ENCODE data around the gene DDAH1. TPM values are rescaled to one million over a fixed set of nuclear protein-coding genes. Genes with fewer than 3 reads are reported as not detected.
"Not testable (repeated sequence)": the region's sequence is repeated elsewhere in the genome, so short reads cannot be mapped to it uniquely, and the experiment has no call there.

The DDAH1 gene
- total RNA-seq (0.15 TPM), polyA plus RNA-seq (not detected)

DNA sequence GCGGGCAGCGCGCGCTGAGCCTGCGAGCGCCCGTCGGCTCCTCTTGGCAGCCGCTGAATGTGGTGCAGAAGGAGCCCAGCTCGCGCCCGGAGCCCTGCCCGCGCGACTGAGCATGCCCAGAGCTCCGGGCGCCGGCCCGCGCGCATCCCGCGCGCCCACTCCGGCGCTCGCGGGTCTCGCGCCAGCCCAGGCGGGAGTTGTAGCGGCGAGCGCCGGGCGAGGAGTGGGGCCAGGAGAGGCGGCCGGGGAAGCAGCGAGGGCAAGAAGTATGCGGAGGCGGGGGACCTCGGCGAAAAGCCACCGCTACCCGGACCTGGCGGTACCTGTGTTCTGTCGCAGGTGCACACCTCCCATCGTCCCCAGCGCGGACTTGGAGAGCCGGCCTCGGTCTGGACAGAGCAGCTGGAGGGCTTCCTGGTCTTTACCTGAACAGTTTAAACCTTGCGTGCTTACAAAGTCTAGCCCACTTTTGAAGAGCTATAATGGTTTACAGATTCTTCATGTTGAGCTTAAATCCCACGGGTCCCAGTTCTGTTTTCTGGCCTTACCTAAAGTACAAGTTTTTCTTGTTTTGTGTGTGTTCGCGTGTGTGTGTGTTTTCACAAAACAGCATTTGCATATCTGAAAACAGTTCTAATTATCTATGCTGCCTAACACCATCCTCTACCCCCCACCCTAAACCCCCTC lies at the start of gene DDAH1:
TSS of gene DDAH1 (minus strand) at position 61 of the 687 bp plus-strand sequence. CDS start 114 bp downstream, outside the sequence.
- H3K9me3 ChIP-seq (ENCODE audit: control insufficient read depth in 2 of 2, low read length in 2 of 2): no peaks in the 10 kb centered on the region
- peaks cover 0 to 10% (median 2%) of the 10 kb centered on the region in 4 donors for H3K4me1 Mint-ChIP-seq
- H3K27me3 ChIP-seq (ENCODE audit: control insufficient read depth, insufficient read depth, low read length): peaks cover 26% of the 10 kb centered on the region
- ATAC-seq (ENCODE audit: low read depth in 2 of 2) (peak in 1 of 2 donors; percentile 16), DNase-seq (no peak)
- no peaks in the 10 kb centered on the region for H3K36me3 ChIP-seq (ENCODE audit: control insufficient read depth, insufficient read depth, low read length)
- no peak within 1 kb of the TSS for H3K27ac Mint-ChIP-seq
- no peak within 1 kb of the TSS for H3K27ac ChIP-seq (ENCODE audit: insufficient read depth, low read length, poor library complexity, severe bottlenecking)
- H3K9me3 Mint-ChIP-seq: peaks cover 0 to 6% (median 0%) of the 10 kb centered on the region in 7 donors
- no peak within 1 kb of the TSS for H3K4me3 ChIP-seq (ENCODE audit: low read depth, low read length)
- H3K27me3 Mint-ChIP-seq: peaks cover 50% of the 10 kb centered on the region
- H3K4me1 ChIP-seq (ENCODE audit: control insufficient read depth, insufficient read depth, low read length, poor library complexity, severe bottlenecking): peaks cover 3% of the 10 kb centered on the region
- no peaks in the 10 kb centered on the region for H3K36me3 Mint-ChIP-seq
- H3K4me3 Mint-ChIP-seq: peak within 1 kb of the TSS; percentile 35 to 59 (median 44)

DNA sequence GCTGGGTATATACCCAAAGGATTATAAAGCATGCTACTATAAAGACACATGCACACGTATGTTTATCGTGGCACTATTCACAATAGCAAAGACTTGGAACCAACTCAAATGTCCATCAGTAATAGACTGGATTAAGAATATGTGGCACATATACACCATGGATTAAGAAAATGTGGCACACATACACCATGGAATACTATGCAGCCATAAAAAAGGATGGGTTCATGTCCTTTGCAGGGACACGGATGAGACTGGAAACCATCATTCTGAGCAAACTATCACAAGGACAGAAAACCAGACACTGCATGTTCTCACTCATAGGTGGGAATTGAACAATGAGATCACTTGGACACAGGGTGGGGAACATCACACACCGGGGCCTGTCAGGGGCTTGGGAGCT lies 49.0 kb upstream of the DDAH1 start:
- H3K4me3 Mint-ChIP-seq; H3K36me3 Mint-ChIP-seq; H3K27ac ChIP-seq (ENCODE audit: insufficient read depth, low read length, poor library complexity, severe bottlenecking); H3K9me3 ChIP-seq (ENCODE audit: control insufficient read depth in 2 of 2, low read length in 2 of 2); DNase-seq; H3K36me3 ChIP-seq (ENCODE audit: control insufficient read depth, insufficient read depth, low read length); H3K4me1 ChIP-seq (ENCODE audit: control insufficient read depth, insufficient read depth, low read length, poor library complexity, severe bottlenecking); H3K27me3 Mint-ChIP-seq; H3K27me3 ChIP-seq (ENCODE audit: control insufficient read depth, insufficient read depth, low read length); H3K27ac Mint-ChIP-seq; H3K4me3 ChIP-seq (ENCODE audit: low read depth, low read length); ATAC-seq (ENCODE audit: low read depth in 2 of 2); H3K4me1 Mint-ChIP-seq: not testable (repeated sequence)
- peaks cover 0 to 10% (median 2%) of the 10 kb centered on the region in 7 donors for H3K9me3 Mint-ChIP-seq

DNA sequence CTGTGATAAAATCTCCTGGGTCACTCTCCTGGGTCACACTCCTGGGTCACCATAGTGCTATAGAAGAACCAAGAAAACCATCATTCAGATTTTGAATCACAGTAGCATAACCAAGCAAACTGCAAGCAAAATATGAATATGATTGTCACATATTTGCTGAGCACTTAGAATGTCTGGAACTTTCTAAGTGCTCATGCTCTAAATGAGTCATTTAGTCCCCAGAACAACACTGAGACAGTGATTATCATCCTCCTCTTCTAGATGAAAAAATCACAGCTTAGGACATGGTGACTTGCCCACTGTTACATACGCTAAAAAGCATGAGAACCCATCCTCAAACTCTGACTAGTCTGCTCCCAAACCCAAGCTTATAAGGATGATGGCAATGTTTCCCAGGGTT lies 39.5 kb upstream of the DDAH1 start:
- no peak for ATAC-seq (ENCODE audit: low read depth in 2 of 2)
- H3K4me3 Mint-ChIP-seq: no peak overlapping the region
- H3K36me3 ChIP-seq (ENCODE audit: control insufficient read depth, insufficient read depth, low read length): no peaks in the 10 kb centered on the region
- H3K27me3 ChIP-seq (ENCODE audit: control insufficient read depth, insufficient read depth, low read length): no peaks in the 10 kb centered on the region
- peaks cover 5% of the 10 kb centered on the region for H3K27me3 Mint-ChIP-seq
- peaks cover 0 to 9% (median 3%) of the 10 kb centered on the region in 7 donors for H3K9me3 Mint-ChIP-seq
- H3K27ac Mint-ChIP-seq: no peak overlapping the region
- no peaks in the 10 kb centered on the region for H3K36me3 Mint-ChIP-seq
- no peaks in the 10 kb centered on the region for H3K9me3 ChIP-seq (ENCODE audit: control insufficient read depth in 2 of 2, low read length in 2 of 2)
- no peak overlapping the region for H3K27ac ChIP-seq (ENCODE audit: insufficient read depth, low read length, poor library complexity, severe bottlenecking)
- H3K4me1 Mint-ChIP-seq: no peaks in the 10 kb centered on the region
- no peaks in the 10 kb centered on the region for H3K4me1 ChIP-seq (ENCODE audit: control insufficient read depth, insufficient read depth, low read length, poor library complexity, severe bottlenecking)
- H3K4me3 ChIP-seq (ENCODE audit: low read depth, low read length): no peak overlapping the region
- no peak for DNase-seq

DNA sequence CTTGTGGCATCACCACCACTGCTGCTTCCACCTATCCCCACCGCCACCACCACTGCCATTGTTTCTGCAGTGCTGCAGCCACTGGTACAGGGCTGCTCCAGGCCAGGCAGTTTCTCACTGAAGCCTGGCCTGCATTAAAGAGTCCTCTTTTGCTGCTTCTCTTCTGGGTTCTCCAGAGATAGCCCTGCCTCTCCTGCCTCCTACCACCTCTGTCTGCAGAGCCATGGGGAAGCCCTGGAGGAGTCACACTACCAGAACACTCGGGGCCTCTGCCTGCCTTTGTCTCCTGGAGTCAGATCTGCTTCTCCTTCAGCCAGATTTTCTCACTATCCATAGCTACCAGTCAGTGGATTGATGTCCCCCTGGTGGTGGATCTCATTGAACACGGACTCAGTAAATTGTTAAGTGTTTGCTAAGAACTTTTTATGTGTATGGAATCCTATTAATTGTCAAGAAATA lies 37.7 kb upstream of the DDAH1 start:
- H3K27me3 ChIP-seq (ENCODE audit: control insufficient read depth, insufficient read depth, low read length): no peaks in the 10 kb centered on the region
- no peaks in the 10 kb centered on the region for H3K36me3 ChIP-seq (ENCODE audit: control insufficient read depth, insufficient read depth, low read length)
- no peak overlapping the region for H3K27ac Mint-ChIP-seq
- H3K9me3 Mint-ChIP-seq: peaks cover 0 to 9% (median 3%) of the 10 kb centered on the region in 7 donors
- peaks cover 5% of the 10 kb centered on the region for H3K27me3 Mint-ChIP-seq
- no peak overlapping the region for H3K4me3 Mint-ChIP-seq
- no peaks in the 10 kb centered on the region for H3K4me1 Mint-ChIP-seq
- H3K4me3 ChIP-seq (ENCODE audit: low read depth, low read length): no peak overlapping the region
- no peaks in the 10 kb centered on the region for H3K36me3 Mint-ChIP-seq
- H3K4me1 ChIP-seq (ENCODE audit: control insufficient read depth, insufficient read depth, low read length, poor library complexity, severe bottlenecking): no peaks in the 10 kb centered on the region
- H3K27ac ChIP-seq (ENCODE audit: insufficient read depth, low read length, poor library complexity, severe bottlenecking): no peak overlapping the region
- DNase-seq (peak in 1 of 3 donors; percentile 11), ATAC-seq (ENCODE audit: low read depth in 2 of 2) (no peak)
- H3K9me3 ChIP-seq (ENCODE audit: control insufficient read depth in 2 of 2, low read length in 2 of 2): no peaks in the 10 kb centered on the region

DNA sequence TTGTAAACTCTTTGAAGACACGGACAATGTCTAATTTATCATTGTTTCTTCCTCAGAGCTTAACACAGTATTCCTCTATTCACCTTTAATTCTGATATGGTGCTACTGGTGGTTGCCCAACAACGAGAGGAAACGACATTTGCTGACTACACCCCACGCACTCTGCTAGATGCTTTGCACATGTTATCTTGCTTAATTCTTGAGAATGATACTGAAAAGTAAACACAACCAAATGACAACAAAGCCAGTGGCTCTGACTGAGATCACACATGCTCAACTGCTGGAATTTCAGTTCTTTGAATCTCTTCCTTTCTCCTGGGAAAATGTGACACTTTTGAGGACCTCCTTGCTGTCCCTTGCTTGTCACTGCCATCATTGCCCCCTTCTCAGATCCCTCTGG lies 37.2 kb upstream of the DDAH1 start:
- Mint-ChIP-seq H3K27ac (no peak overlapping the region), H3K9me3 (peaks cover 0 to 9% (median 3%) of the 10 kb centered on the region in 7 donors), H3K4me1 (no peaks in the 10 kb centered on the region), H3K27me3 (peaks cover 5% of the 10 kb centered on the region), H3K36me3 (no peaks in the 10 kb centered on the region), H3K4me3 (no peak overlapping the region)
- H3K9me3 ChIP-seq (ENCODE audit: control insufficient read depth in 2 of 2, low read length in 2 of 2): no peaks in the 10 kb centered on the region
- ATAC-seq (ENCODE audit: low read depth in 2 of 2) (no peak), DNase-seq (no peak)
- H3K4me3 ChIP-seq (ENCODE audit: low read depth, low read length): no peak overlapping the region
- no peak overlapping the region for H3K27ac ChIP-seq (ENCODE audit: insufficient read depth, low read length, poor library complexity, severe bottlenecking)
- no peaks in the 10 kb centered on the region for H3K4me1 ChIP-seq (ENCODE audit: control insufficient read depth, insufficient read depth, low read length, poor library complexity, severe bottlenecking)
- H3K36me3 ChIP-seq (ENCODE audit: control insufficient read depth, insufficient read depth, low read length): no peaks in the 10 kb centered on the region
- no peaks in the 10 kb centered on the region for H3K27me3 ChIP-seq (ENCODE audit: control insufficient read depth, insufficient read depth, low read length)

DNA sequence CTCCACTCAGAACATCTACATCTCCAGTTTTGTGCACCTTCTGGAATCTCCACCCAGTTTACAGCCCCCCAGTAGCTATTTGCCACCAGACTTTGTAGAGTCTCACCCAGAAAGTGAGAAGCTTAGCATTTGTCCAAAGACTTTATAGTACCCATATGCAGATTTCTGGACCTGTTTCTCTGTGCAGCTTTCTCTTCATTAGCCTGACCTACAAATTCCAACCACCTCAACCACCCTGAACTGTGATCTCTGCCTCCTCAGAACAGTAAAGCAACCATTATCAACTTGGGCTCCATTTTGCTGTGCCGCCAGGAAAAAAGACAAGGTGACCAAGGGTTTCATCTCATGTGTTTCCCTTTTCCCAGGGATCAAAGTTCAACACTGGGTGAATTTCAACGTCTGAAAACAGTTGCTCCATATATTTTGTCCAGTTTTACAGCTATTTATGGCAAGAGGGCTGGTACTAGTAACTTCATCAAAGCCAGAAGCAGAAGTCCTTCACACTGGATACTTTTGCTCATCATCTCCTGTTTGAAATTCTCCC lies 36.5 kb upstream of the DDAH1 start:
- no peaks in the 10 kb centered on the region for H3K36me3 Mint-ChIP-seq
- ATAC-seq (ENCODE audit: low read depth in 2 of 2): no peak

DNA sequence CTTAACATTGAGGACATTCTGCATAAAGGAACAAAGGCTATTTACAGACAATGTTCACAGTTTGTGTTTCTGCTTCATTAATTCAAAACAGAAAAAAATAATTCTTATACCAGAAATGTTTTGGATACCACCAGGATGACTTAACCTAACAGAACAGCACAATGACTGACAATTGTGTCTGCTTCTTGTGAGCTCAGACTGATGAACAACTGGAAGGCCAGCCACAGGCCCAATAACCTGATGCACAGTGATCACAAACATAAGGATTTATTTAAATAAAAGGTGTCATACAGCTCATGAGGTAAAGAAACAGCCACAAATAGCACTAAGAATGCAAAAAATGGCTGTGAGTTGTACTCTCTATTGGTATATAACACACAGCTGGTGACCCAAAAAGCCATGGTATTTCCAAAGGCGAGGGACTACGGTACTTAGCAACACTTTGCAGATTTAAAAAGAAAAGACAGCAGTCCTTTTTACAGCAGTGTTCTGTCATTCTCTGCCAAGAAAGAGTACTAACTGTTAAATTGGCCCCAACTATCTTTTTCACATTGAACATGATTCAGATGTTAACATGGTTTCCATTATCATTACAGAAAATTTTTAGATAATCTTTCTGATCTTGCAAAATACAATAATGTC lies 32.1 kb upstream of the DDAH1 start:
- no peaks in the 10 kb centered on the region for H3K36me3 ChIP-seq (ENCODE audit: control insufficient read depth, insufficient read depth, low read length)
- no peak overlapping the region for H3K27ac ChIP-seq (ENCODE audit: insufficient read depth, low read length, poor library complexity, severe bottlenecking)
- Mint-ChIP-seq H3K9me3 (peaks cover 0 to 9% (median 2%) of the 10 kb centered on the region in 7 donors), H3K27me3 (peaks cover 5% of the 10 kb centered on the region), H3K4me3 (no peak overlapping the region), H3K27ac (no peak overlapping the region), H3K36me3 (no peaks in the 10 kb centered on the region), H3K4me1 (no peaks in the 10 kb centered on the region)
- H3K27me3 ChIP-seq (ENCODE audit: control insufficient read depth, insufficient read depth, low read length): no peaks in the 10 kb centered on the region
- no peak for ATAC-seq (ENCODE audit: low read depth in 2 of 2)
- no peaks in the 10 kb centered on the region for H3K4me1 ChIP-seq (ENCODE audit: control insufficient read depth, insufficient read depth, low read length, poor library complexity, severe bottlenecking)
- no peak overlapping the region for H3K4me3 ChIP-seq (ENCODE audit: low read depth, low read length)
- no peaks in the 10 kb centered on the region for H3K9me3 ChIP-seq (ENCODE audit: control insufficient read depth in 2 of 2, low read length in 2 of 2)
- no peak for DNase-seq

More for the DNA sequence above, 36.5 kb upstream of the DDAH1 start:
- Histone ChIP-seq H3K4me3 (ENCODE audit: low read depth, low read length) (no peak overlapping the region), H3K27me3 (ENCODE audit: control insufficient read depth, insufficient read depth, low read length) (no peaks in the 10 kb centered on the region), H3K27ac (ENCODE audit: insufficient read depth, low read length, poor library complexity, severe bottlenecking) (no peak overlapping the region), H3K36me3 (ENCODE audit: control insufficient read depth, insufficient read depth, low read length) (no peaks in the 10 kb centered on the region), H3K9me3 (ENCODE audit: control insufficient read depth in 2 of 2, low read length in 2 of 2) (no peaks in the 10 kb centered on the region), H3K4me1 (ENCODE audit: control insufficient read depth, insufficient read depth, low read length, poor library complexity, severe bottlenecking) (no peaks in the 10 kb centered on the region)
- Mint-ChIP-seq H3K4me3 (no peak overlapping the region), H3K27ac (no peak overlapping the region), H3K4me1 (no peaks in the 10 kb centered on the region), H3K9me3 (peaks cover 0 to 9% (median 3%) of the 10 kb centered on the region in 7 donors), H3K27me3 (peaks cover 5% of the 10 kb centered on the region)
- DNase-seq: no peak

All from CD4-positive, CD25-positive, alpha-beta regulatory T cell (primary cell).